Small intestine (tissue), 7 donors: Measurements from ENCODE around the gene BMPR1B. TPM values are rescaled to one million over a fixed set of nuclear protein-coding genes. Genes with fewer than 3 reads are reported as not detected.

Experiments
- DNase-seq, 2 donors: peaks; one replicate each; pipeline versions ENCODE4 v3.0.0 to v3.0.0-alpha.2; 2013
- FAIRE-seq: peaks from 2 replicates; lab custom pipeline; 2012; peaks lifted over from hg19 to GRCh38; lab: Jason Lieb, UNC
- H3K27ac ChIP-seq, 3 donors: one replicate each; pipeline ENCODE4 v1.5.1; 2013; ENCODE audit warnings: low read length in 2 of 3, mild to moderate bottlenecking in 2 of 3, control low read depth in 1 of 3, inconsistent platforms in 1 of 3, low read depth in 1 of 3, moderate library complexity in 1 of 3
- H3K27me3 ChIP-seq, 3 donors: one replicate each; pipeline ENCODE4 v1.6.1; 2013; ENCODE audit warnings: low read length in 3 of 3, inconsistent platforms in 1 of 3; ENCODE audit not compliant: control insufficient read depth in 3 of 3, insufficient read depth in 3 of 3
- H3K36me3 ChIP-seq, 3 donors: one replicate each; pipeline ENCODE4 v1.6.1; 2013; ENCODE audit warnings: low read length in 3 of 3, inconsistent platforms in 1 of 3, low read depth in 1 of 3, mild to moderate bottlenecking in 1 of 3, moderate library complexity in 1 of 3; ENCODE audit not compliant: control insufficient read depth in 3 of 3, insufficient read depth in 2 of 3
- H3K4me1 ChIP-seq, 3 donors: one replicate each; pipeline ENCODE4 v1.6.1; 2013; ENCODE audit warnings: low read length in 2 of 3, inconsistent platforms in 1 of 3, low read depth in 1 of 3, mild to moderate bottlenecking in 1 of 3, moderate library complexity in 1 of 3; ENCODE audit not compliant: control insufficient read depth in 3 of 3, insufficient read depth in 2 of 3
- H3K4me3 ChIP-seq, 3 donors: one replicate each; pipeline ENCODE4 v1.5.1; 2013; ENCODE audit warnings: low read length in 3 of 3, control low read depth in 1 of 3, inconsistent platforms in 1 of 3, low read depth in 1 of 3, mild to moderate bottlenecking in 1 of 3, moderate library complexity in 1 of 3
- H3K9me3 ChIP-seq, 2 donors: one replicate each; pipeline ENCODE4 v1.6.1; 2013; ENCODE audit warnings: low read depth in 1 of 2, low read length in 1 of 2; ENCODE audit not compliant: control insufficient read depth in 2 of 2, insufficient read depth in 1 of 2
- WGBS, 3 donors: extraction: QIAGEN DNeasy Blood & Tissue Kit; methylation state at CpG; one replicate each; pipeline ENCODE4 v1.1.7; 2013; 5-methylcytosine and 5-hydroxymethylcytosine counted together
- polyA plus RNA-seq, 4 donors: library from polyadenylated mRNA; stranded (reverse) in 3 of 4; unstranded in 1 of 4; fragments of 200-250 nt in 3 of 4; fragments of 120-200 nt in 1 of 4; gene quantifications; one replicate each; pipeline versions ENCODE4 v1.2.1 to v1.2.3, GENCODE V29; 2013
- donor health status: healthy with polysubstance abuse.
- donor health status: control.
- donor health status: control.
- donor health status: Bipolar disorder and iron deficiency.
- donor health status: healthy.

BMPR1B gene
- polyA plus RNA-seq, 4 donors: 0.07 to 0.10 TPM; not detected in 2

DNA sequence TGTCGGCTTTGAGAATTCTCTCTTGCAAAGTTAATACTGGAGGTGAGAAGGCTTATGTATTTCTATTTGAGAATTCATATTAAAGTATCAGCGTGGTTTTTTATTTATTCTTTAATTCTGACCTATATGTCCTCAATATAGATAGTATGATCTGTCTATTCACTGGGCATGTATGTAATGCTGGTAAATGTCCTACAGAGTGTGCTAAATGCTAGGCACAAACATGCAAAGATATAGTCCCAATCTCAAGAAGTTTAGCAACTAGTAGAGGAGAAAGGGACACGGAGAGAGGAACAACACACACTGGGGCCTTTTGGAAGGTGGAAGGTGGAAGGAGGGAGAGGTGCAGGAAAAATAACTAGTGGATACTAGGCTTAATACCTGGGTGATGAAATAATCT, 11.0 kb upstream of the BMPR1B start:
- no peak for DNase-seq
- no peaks in the 10 kb centered on the region for H3K27me3 ChIP-seq
- no peak overlapping the region for H3K27ac ChIP-seq
- H3K36me3 ChIP-seq: no peaks in the 10 kb centered on the region
- H3K4me1 ChIP-seq: no peaks in the 10 kb centered on the region
- FAIRE-seq: no peak
- H3K9me3 ChIP-seq: no peaks in the 10 kb centered on the region
- no peak overlapping the region for H3K4me3 ChIP-seq
- 82 to 85% (median 84%) methylated on average over 3 of the region's 3 CpGs for WGBS, 3 donors

GRCh38 chr4:94758141-94758699, 465 bp downstream of the BMPR1B start:
- H3K27ac ChIP-seq: no peak overlapping the region
- no peak for DNase-seq
- H3K36me3 ChIP-seq: no peaks in the 10 kb centered on the region
- FAIRE-seq: no peak
- H3K4me1 ChIP-seq: no peaks in the 10 kb centered on the region
- no peaks in the 10 kb centered on the region for H3K9me3 ChIP-seq
- H3K4me3 ChIP-seq: peak overlapping the region in 2 of 3 donors; percentile 32 to 61
- peaks cover 5 to 35% (median 8%) of the 10 kb centered on the region in 3 donors for H3K27me3 ChIP-seq
- 1 to 2% (median 1%) methylated on average over 42 to 69 of the region's 69 CpGs for WGBS, 3 donors

DNA sequence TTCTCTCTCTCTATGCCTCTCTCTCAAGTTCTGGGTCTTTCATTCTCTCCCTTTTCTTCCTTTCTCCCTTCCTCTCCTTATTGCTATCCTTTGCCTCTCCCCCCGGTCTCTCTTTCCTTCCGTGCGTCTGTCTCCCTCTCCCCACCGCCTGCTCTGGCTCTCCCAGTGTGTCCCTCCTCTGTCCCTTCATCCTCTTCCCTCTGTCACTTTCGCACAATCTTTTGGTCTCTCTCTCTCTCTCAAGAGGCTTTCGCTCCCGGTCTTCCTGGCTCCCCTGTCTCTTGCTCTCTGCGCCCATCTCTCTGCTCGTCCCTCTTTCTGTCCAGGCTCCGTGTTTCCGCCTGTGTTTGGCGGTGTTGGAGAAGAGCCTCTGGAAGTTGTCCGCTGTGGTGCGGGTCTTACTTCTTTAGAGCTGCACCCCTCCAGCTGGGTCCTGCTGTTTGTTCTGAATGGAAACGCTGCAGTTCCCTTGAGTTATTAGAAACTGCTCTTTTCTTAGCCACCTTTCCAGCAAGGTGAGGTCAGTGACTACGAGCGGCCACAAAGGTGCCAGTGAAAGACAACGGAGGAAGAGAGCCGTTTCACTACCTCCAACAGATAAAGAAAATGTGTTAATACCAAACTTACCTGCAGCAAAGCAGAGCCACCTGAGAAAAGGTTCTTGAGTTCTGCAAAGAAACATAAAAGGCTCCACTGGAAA, 1.1 kb downstream of the BMPR1B start:
- DNase-seq (peak in 1 of 2 donors; percentile 33), FAIRE-seq (no peak)
- H3K9me3 ChIP-seq: no peaks in the 10 kb centered on the region
- peak overlapping the region in 2 of 3 donors; percentile 32 to 61 for H3K4me3 ChIP-seq
- WGBS, 3 donors: 10 to 23% (median 22%) methylated on average over 19 of the region's 19 CpGs
- H3K36me3 ChIP-seq: no peaks in the 10 kb centered on the region
- H3K4me1 ChIP-seq: no peaks in the 10 kb centered on the region
- H3K27me3 ChIP-seq: peaks cover 5 to 35% (median 8%) of the 10 kb centered on the region in 3 donors
- H3K27ac ChIP-seq: no peak overlapping the region

GRCh38 chr4:94759767-94760211, 2.0 kb downstream of the BMPR1B start:
- WGBS, 3 donors: 89% methylated on average over 1 of the region's 1 CpG
- Histone ChIP-seq H3K9me3 (no peaks in the 10 kb centered on the region), H3K27me3 (peaks cover 5 to 37% (median 7%) of the 10 kb centered on the region in 3 donors), H3K4me1 (no peaks in the 10 kb centered on the region), H3K4me3 (no peak overlapping the region), H3K27ac (no peak overlapping the region), H3K36me3 (no peaks in the 10 kb centered on the region)
- no peak for DNase-seq
- FAIRE-seq: no peak

DNA sequence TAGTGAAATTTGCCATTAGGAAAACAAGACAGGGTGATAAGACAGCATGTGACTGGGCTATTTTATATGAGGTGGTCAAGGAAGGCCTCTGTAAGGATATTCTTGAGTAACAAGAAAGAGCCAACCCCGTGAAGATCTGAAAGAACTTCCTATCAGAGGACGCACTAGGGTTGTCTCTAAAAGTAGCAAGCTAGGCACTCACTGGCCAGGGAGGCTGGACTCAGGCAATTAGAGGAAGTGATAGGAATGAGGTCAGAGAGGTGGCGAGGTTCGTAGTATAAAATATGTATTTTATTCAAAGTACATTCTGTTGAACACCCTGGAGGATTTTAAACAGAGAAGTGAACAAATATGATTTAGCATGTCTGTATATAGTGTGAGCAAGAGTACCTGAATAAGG, 4.6 kb downstream of the BMPR1B start:
- H3K36me3 ChIP-seq: no peaks in the 10 kb centered on the region
- H3K4me3 ChIP-seq: no peak overlapping the region
- H3K9me3 ChIP-seq: no peaks in the 10 kb centered on the region
- peaks cover 5 to 28% (median 9%) of the 10 kb centered on the region in 3 donors for H3K27me3 ChIP-seq
- no peak for FAIRE-seq
- no peak overlapping the region for H3K27ac ChIP-seq
- no peak for DNase-seq
- WGBS, 3 donors: 85 to 87% (median 86%) methylated on average over 4 of the region's 4 CpGs
- no peaks in the 10 kb centered on the region for H3K4me1 ChIP-seq

- DNase-seq (no peak), FAIRE-seq (no peak)
- H3K27ac ChIP-seq: no peak overlapping the region
- no peaks in the 10 kb centered on the region for H3K4me1 ChIP-seq
- H3K36me3 ChIP-seq: no peaks in the 10 kb centered on the region
- H3K4me3 ChIP-seq: no peak overlapping the region
- 66 to 75% (median 68%) methylated on average over 4 of the region's 4 CpGs for WGBS, 3 donors
- H3K9me3 ChIP-seq: no peaks in the 10 kb centered on the region
- peaks cover 3 to 24% (median 9%) of the 10 kb centered on the region in 3 donors for H3K27me3 ChIP-seq
These were observed 5.2 kb downstream of the BMPR1B start for GRCh38 chr4:94763005-94763404.

DNA sequence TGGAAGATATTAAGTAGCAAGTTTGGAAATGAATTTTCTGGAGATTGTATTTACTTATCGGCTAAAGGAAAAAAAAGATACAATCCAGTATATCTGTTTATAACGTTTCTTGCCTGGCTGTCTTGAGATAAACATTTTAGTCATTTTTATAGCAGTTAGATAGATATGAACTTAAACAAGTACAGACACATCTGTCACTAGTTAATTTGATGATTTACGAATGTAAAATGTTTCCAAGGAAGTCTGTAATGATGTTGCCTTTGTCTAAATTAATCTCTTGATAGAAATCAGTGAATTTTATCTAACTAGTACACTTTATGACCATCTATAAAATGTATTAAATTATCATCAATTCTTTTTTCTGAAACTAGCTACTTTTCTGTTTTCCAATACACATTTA, 5.7 kb downstream of the BMPR1B start:
- Histone ChIP-seq H3K4me3 (no peak overlapping the region), H3K36me3 (no peaks in the 10 kb centered on the region), H3K9me3 (no peaks in the 10 kb centered on the region), H3K4me1 (no peaks in the 10 kb centered on the region), H3K27me3 (peaks cover 0 to 20% (median 9%) of the 10 kb centered on the region in 3 donors), H3K27ac (no peak overlapping the region)
- 41 to 43% (median 41%) methylated on average over 3 of the region's 3 CpGs for WGBS, 3 donors
- DNase-seq: no peak
- no peak for FAIRE-seq

DNA sequence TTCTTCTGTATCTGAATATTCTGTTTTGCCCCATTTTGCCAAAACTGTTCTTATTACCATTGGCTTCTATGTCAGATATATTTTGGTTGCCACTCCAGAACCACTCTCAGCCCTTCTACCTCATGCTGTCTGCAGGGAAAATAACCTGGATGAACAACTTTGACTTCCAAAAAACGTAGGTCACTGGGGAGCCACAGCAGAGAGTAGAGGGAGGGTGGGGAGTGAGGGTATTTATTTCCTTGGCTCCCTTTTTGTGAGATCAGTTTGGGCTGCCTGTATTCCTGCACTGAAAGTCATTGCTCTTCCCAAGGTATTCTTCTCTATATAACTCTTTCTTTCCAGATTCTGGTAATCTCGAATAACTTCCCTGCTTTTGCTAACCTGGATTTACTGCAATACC, 6.3 kb downstream of the BMPR1B start:
- Histone ChIP-seq H3K36me3 (no peaks in the 10 kb centered on the region), H3K27me3 (peaks cover 0 to 15% (median 4%) of the 10 kb centered on the region in 3 donors), H3K9me3 (no peaks in the 10 kb centered on the region), H3K27ac (no peak overlapping the region), H3K4me3 (no peak overlapping the region), H3K4me1 (no peaks in the 10 kb centered on the region)
- no peak for FAIRE-seq
- 31 to 71% (median 44%) methylated on average over 2 of the region's 2 CpGs for WGBS, 3 donors
- no peak for DNase-seq
